ENCODE measurements around the gene DLX5. TPM values are rescaled to one million over a fixed set of nuclear protein-coding genes. Genes with fewer than 3 reads are reported as not detected.

DLX5 gene
- polyA plus RNA-seq (2012; ENCODE audit: insufficient read length, low read depth), result not detected

- TF ChIP-seq TAF1 (IDR thresholded peaks at IDR 0.05; ENCODE audit: borderline replicate concordance, insufficient read depth, low read length) (no peak), SIN3A (IDR thresholded peaks at IDR 0.05; ENCODE audit: borderline replicate concordance, insufficient read depth, low read length) (no peak), POLR2AphosphoS5 (IDR thresholded peaks at IDR 0.05; ENCODE audit: low read depth, low read length) (no peak), FOXP2 (optimal IDR thresholded peaks at IDR 0.05; ENCODE audit: borderline replicate concordance, extremely low read depth, extremely low read length, insufficient read depth) (no peak)
- TF ChIP-seq, protein P1, sequence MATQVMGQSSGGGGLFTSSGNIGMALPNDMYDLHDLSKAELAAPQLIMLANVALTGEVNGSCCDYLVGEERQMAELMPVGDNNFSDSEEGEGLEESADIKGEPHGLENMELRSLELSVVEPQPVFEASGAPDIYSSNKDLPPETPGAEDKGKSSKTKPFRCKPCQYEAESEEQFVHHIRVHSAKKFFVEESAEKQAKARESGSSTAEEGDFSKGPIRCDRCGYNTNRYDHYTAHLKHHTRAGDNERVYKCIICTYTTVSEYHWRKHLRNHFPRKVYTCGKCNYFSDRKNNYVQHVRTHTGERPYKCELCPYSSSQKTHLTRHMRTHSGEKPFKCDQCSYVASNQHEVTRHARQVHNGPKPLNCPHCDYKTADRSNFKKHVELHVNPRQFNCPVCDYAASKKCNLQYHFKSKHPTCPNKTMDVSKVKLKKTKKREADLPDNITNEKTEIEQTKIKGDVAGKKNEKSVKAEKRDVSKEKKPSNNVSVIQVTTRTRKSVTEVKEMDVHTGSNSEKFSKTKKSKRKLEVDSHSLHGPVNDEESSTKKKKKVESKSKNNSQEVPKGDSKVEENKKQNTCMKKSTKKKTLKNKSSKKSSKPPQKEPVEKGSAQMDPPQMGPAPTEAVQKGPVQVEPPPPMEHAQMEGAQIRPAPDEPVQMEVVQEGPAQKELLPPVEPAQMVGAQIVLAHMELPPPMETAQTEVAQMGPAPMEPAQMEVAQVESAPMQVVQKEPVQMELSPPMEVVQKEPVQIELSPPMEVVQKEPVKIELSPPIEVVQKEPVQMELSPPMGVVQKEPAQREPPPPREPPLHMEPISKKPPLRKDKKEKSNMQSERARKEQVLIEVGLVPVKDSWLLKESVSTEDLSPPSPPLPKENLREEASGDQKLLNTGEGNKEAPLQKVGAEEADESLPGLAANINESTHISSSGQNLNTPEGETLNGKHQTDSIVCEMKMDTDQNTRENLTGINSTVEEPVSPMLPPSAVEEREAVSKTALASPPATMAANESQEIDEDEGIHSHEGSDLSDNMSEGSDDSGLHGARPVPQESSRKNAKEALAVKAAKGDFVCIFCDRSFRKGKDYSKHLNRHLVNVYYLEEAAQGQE (IDR thresholded peaks at IDR 0.05; ENCODE audit: insufficient read depth in 1 of 2, low read depth in 2 of 2, low read length in 2 of 2), result no peak
These were observed at the start of gene DLX5 for GRCh38 chr7:97024209-97025129. Gene DLX5, minus strand, starts transcription at chr7:97024831. Its CDS starts 208 bp downstream, at chr7:97024623.

DNA sequence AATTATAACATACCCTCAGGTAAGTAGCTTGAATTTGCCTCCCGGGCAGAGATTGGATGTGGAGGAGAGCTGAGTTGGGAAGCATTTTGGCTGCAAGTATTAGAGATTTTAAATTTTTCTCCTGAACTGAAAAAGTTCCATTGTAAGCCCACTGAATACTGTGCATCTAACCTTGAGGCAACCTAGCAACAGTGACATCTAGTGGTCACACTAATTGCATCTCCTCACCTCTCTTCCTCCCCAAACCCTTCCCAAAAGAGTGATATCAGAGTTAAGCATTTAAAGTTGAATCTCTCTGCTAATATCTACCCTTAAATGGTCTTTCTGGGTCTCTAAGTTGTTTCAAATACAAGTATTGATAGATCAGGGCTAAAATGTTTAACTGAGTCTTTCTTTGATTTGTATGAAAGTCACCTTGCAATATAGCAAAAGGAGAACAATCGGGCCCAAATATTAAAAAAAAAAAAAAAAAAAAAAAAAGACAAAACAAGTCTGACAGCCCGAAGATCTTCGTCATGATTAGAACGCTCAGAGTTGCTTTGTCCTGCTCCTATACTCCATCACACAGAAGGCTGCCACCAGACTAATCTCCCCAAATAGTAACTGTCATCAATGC, 40.4 kb upstream of the DLX5 start:
- TF ChIP-seq FOXP2 (optimal IDR thresholded peaks at IDR 0.05; ENCODE audit: borderline replicate concordance, extremely low read depth, extremely low read length, insufficient read depth), result no peak
- TF ChIP-seq, protein P1 (IDR thresholded peaks at IDR 0.05; ENCODE audit: insufficient read depth in 1 of 2, low read depth in 2 of 2, low read length in 2 of 2), result no peak
- no peak for TF ChIP-seq TAF1 (IDR thresholded peaks at IDR 0.05; ENCODE audit: borderline replicate concordance, insufficient read depth, low read length)
- no peak for TF ChIP-seq POLR2AphosphoS5 (IDR thresholded peaks at IDR 0.05; ENCODE audit: low read depth, low read length)
- TF ChIP-seq SIN3A (IDR thresholded peaks at IDR 0.05; ENCODE audit: borderline replicate concordance, insufficient read depth, low read length), result no peak

DNA sequence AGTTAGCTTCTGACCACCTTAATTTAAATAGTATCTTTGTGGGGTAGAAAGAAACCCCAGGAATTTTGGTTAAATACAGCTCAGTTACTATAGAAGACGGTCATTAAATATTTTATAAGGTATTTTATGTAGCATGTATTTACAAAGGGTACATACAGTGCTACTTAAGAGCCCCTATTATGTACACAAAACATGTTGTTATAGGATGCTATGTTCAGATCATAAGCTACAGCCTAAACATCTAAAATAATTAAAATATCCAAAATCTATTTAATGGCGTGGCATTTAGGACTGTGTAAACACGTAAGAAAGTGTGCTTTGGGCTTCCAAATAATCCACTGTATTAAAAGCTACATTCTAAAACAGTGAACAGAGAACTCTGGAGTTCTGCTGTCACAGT, 39.4 kb upstream of the DLX5 start:
- TF ChIP-seq SIN3A (IDR thresholded peaks at IDR 0.05; ENCODE audit: borderline replicate concordance, insufficient read depth, low read length) (no peak), FOXP2 (optimal IDR thresholded peaks at IDR 0.05; ENCODE audit: borderline replicate concordance, extremely low read depth, extremely low read length, insufficient read depth) (no peak), POLR2AphosphoS5 (IDR thresholded peaks at IDR 0.05; ENCODE audit: low read depth, low read length) (no peak), TAF1 (IDR thresholded peaks at IDR 0.05; ENCODE audit: borderline replicate concordance, insufficient read depth, low read length) (no peak)
- TF ChIP-seq, protein P1 (IDR thresholded peaks at IDR 0.05; ENCODE audit: insufficient read depth in 1 of 2, low read depth in 2 of 2, low read length in 2 of 2), result no peak

DNA sequence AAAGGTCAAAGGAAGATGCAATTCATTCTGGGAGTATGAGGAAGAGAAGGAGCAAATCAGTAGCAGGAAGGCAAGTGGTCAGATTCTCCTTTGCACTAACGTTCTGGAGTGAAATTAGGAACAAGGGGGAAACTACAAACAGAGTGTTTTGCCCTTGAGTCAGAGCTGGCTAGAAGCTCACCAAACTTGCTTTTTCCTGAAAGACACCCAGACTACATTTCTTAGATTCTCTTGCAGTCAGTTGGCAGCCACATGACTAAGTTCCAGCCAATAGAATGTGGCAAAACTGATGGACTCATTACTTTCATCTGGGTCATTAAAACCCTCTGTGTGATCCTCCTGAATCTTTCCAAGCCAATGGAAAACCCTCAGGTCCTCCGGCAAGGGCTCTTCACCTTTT, 18.6 kb upstream of the DLX5 start:
- TF ChIP-seq, protein P1 (IDR thresholded peaks at IDR 0.05; ENCODE audit: insufficient read depth in 1 of 2, low read depth in 2 of 2, low read length in 2 of 2), result no peak
- no peak for TF ChIP-seq TAF1 (IDR thresholded peaks at IDR 0.05; ENCODE audit: borderline replicate concordance, insufficient read depth, low read length)
- TF ChIP-seq SIN3A (IDR thresholded peaks at IDR 0.05; ENCODE audit: borderline replicate concordance, insufficient read depth, low read length), result no peak
- no peak for TF ChIP-seq POLR2AphosphoS5 (IDR thresholded peaks at IDR 0.05; ENCODE audit: low read depth, low read length)
- TF ChIP-seq FOXP2 (optimal IDR thresholded peaks at IDR 0.05; ENCODE audit: borderline replicate concordance, extremely low read depth, extremely low read length, insufficient read depth), result no peak

Measured in PFSK-1 (cell line).